Hepatocyte (in vitro differentiated cells): ENCODE measurements around the gene DNAAF8.

Experiments
- CTCF ChIP-seq: fragments of 200-600 bp; sonication (generic); IDR thresholded peaks from 2 replicates; pipeline ENCODE4 v1.5.1; 2016; ENCODE audit warnings: antibody characterized with exemption, mild to moderate bottlenecking; ENCODE audit not compliant: poor library complexity
- EZH2 ChIP-seq: fragments of 200-600 bp; sonication (generic); IDR thresholded peaks from 2 replicates; pipeline ENCODE4 v1.6.1; 2016; ENCODE audit warnings: antibody characterized with exemption, mild to moderate bottlenecking, borderline replicate concordance
- EZH2phosphoT487 ChIP-seq: fragments of 200-600 bp; sonication (generic); IDR thresholded peaks from one replicate; pipeline ENCODE4 v1.6.1; 2018; ENCODE audit warnings: antibody characterized with exemption, mild to moderate bottlenecking, low read depth, moderate library complexity; ENCODE audit not compliant: unreplicated experiment, severe bottlenecking

GRCh38 chr16:4687946-4688673, 46.2 kb upstream of the DNAAF8 start:
- TF ChIP-seq CTCF (no peak), EZH2 (no peak), EZH2phosphoT487 (no peak)
